Testis (tissue), 2 donors: ENCODE measurements around the gene BICC1.

Experiments used
- POLR2A ChIP-seq: fragments of 450-650 bp; IDR thresholded peaks from one replicate; pipeline ENCODE4 v1.6.1; 2017; ENCODE audit warnings: antibody characterized with exemption, mild to moderate bottlenecking, moderate library complexity
- TF ChIP-seq, protein P1 (sequence below), 3 experiments: fragments of 450-650 bp in 2 of 3; fragments of 200-600 bp in 1 of 3; sonication (generic) in 1 of 3; IDR thresholded peaks; one replicate each; pipeline ENCODE4 v1.5.1; 2016 to 2019; ENCODE audit warnings: antibody characterized with exemption in 3 of 3, mild to moderate bottlenecking in 2 of 3, moderate library complexity in 1 of 3

DNA sequence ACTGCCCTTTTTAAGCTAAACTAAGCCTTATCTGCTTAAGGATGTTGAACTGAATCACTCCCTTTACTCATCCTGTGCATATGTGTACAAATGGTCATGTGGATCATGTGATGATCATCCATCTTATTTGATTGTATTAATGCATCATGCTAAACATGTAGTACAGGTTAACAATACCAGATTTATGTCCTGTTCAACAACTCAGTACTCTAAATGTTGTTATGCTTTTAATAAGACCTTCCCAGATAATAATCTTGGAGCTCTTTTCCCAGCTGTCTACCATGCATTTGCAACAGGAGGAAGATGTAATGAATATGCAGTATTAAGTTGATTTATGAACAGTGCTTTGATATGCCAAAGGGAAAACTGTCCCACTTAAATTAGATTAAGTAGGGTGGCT, 318.0 kb downstream of the BICC1 start:
- TF ChIP-seq POLR2A: no peak
- TF ChIP-seq, protein P1, sequence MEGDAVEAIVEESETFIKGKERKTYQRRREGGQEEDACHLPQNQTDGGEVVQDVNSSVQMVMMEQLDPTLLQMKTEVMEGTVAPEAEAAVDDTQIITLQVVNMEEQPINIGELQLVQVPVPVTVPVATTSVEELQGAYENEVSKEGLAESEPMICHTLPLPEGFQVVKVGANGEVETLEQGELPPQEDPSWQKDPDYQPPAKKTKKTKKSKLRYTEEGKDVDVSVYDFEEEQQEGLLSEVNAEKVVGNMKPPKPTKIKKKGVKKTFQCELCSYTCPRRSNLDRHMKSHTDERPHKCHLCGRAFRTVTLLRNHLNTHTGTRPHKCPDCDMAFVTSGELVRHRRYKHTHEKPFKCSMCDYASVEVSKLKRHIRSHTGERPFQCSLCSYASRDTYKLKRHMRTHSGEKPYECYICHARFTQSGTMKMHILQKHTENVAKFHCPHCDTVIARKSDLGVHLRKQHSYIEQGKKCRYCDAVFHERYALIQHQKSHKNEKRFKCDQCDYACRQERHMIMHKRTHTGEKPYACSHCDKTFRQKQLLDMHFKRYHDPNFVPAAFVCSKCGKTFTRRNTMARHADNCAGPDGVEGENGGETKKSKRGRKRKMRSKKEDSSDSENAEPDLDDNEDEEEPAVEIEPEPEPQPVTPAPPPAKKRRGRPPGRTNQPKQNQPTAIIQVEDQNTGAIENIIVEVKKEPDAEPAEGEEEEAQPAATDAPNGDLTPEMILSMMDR (IDR thresholded peaks at IDR 0.05): no peak
